ENCODE results near the gene CENPU.

DNA sequence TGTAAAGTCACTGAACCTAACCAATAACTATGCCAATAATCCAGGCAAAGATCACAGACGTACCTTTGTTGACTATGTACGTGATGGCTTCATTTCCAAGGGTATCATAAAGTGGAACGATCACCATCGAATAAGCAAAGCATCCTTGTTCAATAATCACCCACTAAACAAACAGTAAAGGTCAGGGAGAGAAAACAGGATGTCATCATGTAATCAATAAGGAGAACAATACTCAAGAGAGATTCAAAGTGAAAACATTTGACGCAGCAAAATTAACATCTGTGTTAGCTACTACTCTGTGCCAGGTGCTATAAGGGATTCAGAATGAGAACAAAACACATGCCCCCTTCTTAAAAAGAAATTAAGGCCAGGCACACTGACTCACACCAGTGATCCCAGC is 42.9 kb upstream of the CENPU start:
- TF ChIP-seq AKNA (CRISPR knock-in tag; IDR thresholded peaks at IDR 0.05; ENCODE audit: borderline replicate concordance) (no peak), RFX1 (IDR thresholded peaks at IDR 0.05) (no peak), CTCF (CRISPR knock-in tag; IDR thresholded peaks at IDR 0.05) (no peak)
- TF ChIP-seq, protein P1, sequence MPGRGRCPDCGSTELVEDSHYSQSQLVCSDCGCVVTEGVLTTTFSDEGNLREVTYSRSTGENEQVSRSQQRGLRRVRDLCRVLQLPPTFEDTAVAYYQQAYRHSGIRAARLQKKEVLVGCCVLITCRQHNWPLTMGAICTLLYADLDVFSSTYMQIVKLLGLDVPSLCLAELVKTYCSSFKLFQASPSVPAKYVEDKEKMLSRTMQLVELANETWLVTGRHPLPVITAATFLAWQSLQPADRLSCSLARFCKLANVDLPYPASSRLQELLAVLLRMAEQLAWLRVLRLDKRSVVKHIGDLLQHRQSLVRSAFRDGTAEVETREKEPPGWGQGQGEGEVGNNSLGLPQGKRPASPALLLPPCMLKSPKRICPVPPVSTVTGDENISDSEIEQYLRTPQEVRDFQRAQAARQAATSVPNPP (CRISPR knock-in tag; IDR thresholded peaks at IDR 0.05) = no peak
